GM21360 (cell line): ENCODE measurements around the gene PPP1R14C.
"Not testable (repeated sequence)": the region's sequence is repeated elsewhere in the genome, so short reads cannot be mapped to it uniquely, and the experiment has no call there.

Experiments
- ATAC-seq: cut with Tn5 transposase; IDR thresholded peaks from one replicate; pipeline ENCODE4 v1.9.1; 2021; ENCODE audit warnings: mild to moderate bottlenecking, moderate library complexity; ENCODE audit not compliant: unreplicated experiment

The PPP1R14C gene

DNA sequence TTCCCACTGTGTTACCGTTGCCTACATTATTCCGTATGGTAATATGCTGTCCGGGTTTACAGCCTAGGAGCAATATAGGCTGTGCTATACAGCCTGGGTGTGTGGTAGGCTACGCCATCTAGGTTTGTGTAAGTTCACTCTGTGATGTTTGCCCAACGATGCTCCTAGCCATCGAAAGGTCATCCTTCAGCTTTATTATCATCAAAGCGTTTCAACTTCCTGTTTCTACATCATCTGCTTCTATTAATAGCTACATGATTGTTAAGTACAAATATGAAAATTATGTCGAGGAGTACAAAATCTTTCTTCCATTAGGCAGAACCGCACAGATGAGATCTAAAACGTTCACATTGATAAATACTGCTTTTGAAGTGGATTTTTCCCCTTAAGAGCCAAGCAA, 69.9 kb downstream of the PPP1R14C start:
- ATAC-seq: no peak

DNA sequence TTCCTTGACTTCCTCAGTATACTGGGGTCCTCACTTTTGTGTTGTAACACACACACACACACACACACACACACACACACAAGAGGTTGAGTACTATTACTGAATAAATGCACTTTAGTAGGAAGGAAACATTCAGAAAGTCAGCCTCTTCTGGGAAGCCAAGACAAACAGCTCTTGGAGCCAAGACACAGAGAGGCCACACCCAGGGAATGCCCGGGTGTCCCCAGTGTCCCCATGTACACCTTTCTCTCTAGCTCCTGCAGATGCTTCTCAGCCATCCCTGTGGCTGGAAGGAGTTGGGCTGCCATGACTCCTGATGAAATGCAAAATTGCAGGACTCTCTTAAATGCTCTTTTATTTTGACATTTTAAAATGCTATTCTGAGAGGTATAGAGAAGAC, 70.5 kb downstream of the PPP1R14C start:
- ATAC-seq: no peak

DNA sequence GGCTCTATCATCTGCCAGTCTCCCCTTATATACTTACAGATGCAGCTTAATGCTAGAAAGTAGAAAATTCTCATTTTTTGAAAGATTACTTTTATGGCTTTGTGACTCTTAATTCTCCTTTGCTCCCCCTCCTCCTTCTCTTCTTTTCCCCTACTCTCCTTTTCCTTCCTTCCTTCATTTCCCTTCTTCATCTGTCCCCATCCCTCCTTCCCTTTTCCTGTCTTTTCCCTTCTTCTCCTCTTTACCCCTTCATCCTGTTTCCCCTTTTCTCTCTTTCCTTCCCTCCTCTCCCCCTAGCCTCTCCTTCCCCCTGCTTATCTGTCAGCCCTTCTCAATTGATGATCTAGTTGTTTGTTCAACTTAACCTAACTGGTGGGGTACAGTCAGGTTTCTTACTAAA, 71.5 kb downstream of the PPP1R14C start:
- no peak for ATAC-seq

DNA sequence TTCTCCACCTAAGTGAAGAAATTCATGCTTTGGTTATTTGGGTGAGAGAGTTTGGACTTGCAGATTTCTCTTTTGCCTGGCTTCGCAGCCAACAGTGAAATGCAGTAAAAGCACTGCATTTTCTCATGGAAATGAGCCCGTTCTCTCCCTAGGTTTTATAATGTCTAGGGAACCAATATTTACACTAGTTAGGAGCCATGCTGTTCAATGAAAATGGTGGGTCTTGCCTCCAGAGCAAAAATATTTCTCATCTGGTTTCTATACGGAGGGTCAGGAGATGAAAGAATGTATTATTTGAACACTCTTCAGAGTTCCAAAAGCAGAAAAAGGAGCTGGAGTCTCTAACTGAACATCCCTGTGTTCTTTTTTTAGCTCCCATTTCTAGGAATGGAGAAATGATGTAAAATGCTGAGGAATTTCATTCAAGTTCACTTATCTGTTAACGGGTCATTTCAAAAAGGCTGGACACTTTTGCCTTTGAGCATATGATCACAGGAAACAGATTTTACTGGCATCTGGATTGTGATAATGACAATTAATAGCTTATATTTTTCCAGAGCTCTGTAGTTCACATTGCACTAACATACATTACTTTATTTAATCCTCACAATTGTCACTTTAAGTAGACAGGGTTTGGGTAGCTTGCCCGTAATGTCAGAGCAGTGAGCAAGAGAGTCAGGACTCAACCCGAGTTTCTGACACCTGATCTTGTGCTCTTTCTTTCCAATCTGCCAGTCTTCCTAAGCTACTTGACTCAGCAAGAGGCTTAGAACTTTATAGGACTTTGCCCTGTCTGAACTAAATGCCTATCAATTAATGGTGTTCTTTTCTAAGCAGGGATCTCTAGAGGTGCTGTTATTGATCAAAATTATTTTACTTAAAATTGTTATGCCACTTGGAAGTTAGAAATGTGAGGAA, 78.0 kb downstream of the PPP1R14C start:
- ATAC-seq: no peak

DNA sequence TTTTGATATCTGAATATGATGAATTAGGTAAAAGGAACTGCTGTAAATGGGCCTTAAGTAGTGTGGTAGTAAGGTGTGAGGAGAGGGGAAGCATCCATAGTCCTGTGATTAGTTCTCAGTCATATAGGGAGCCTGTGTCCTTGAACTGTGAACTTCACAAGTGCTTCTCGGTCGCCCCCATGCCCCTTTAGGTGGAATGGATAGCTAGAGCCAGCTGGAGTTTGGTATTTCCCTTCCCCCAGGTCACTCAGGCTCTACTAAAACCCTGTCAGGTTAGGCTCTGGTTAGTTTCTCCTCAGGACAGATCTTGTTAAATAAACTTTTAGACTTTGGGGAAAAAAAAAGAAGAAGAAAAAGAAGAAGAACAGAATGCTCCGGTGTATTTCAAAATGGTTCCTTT, 82.0 kb downstream of the PPP1R14C start:
- ATAC-seq: no peak

DNA sequence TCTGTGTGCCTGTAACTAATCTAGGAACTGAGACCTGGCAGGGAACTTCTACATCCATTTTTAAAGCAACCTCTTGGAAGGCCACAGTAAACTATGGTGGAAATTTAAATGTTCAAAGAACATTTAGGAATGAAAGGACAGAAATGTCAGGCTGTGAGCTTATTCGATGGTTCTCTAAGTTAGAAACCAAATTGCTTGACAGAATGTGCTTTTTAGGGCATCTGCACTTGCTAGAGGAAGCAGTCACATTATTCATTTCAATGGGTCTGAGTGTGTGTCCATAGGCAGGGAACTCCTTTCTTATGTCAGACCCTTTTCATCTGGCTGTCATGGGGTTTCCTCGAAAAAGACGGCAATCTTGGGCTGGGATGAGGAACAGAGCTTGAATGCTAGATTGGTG, 84.4 kb downstream of the PPP1R14C start:
- no peak for ATAC-seq

DNA sequence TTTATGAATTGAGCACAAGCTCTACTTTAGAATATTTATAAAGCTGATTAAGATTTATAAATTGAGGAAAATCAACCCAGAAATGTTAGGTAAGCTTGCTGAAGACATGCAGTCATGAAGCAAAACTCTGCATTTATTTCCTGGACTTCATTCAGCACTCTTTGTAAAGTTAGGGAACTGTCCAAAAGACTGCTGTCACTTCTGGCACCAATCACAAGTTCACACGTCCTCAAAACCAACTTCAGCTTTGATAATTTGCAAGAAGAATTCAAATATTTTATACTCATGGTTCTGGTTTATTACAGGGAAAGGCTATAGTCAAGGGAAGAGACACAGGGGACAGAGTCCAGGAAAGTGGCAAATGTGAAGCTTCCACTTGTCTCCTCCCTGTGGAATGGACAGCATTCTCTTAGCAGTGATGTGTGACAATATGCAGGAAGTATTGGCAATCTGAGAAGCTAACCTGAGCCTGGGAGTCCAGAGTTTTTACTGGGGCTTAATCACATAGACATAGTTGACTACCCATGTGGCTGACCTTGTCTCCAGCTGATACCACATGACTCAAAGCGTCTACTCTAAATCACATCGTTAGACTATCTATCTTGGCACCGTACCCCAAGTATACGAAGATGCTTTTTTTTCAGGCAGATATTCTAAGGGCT, 85.4 kb downstream of the PPP1R14C start:
- no peak for ATAC-seq

DNA sequence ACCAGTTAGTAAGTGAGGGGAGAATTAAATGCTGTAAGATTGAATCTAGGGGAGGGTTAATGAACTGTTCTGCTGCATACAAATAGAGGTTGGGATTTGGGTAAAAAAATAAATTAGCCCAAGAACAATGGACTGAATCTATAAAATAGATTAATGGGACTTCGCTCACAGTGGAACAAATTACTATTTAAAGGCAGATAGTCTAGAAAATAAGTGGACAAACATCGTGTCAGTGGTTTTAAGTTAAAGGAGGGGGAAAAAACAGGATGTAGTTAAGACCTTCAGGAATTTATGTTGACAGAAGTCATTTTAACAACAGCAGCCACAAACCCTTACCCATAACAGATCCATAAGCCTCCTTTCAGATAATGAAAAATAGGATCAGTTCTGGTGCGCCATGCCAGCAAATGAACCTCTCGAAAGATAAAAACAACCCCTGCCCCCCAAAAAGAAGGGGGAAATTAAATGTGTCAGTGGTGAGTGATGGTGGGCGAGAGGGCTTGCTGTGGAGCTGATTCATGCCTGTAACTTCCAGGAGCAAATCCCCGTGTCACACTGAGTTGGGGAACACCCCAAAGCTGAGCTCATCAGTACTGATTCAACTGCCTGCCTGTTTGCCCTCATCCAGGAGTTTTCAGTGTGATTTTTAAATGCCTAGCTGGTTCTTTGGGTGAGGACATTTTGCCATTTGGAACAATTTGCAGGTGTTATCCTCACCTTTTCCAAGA, 86.8 kb downstream of the PPP1R14C start:
- no peak for ATAC-seq

DNA sequence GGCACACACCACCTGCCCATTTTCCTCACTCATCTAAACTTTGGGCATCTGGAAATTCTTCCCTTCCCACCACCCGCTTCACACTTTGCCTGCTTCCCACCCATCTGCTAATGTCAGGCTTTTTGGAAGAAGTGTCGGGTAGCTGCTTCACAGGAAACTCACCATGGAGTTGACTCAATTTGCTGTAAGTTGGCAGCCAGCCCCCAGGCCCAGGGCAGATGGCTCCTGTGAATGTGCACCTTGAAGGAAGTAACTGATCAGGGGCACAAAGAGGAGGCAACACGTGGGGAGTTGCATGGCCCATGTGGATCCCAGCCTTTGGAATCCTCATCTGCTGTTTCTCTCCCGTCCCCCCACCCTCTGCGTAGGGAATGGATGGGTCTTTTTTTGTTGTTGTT, 87.3 kb downstream of the PPP1R14C start:
- no peak for ATAC-seq

DNA sequence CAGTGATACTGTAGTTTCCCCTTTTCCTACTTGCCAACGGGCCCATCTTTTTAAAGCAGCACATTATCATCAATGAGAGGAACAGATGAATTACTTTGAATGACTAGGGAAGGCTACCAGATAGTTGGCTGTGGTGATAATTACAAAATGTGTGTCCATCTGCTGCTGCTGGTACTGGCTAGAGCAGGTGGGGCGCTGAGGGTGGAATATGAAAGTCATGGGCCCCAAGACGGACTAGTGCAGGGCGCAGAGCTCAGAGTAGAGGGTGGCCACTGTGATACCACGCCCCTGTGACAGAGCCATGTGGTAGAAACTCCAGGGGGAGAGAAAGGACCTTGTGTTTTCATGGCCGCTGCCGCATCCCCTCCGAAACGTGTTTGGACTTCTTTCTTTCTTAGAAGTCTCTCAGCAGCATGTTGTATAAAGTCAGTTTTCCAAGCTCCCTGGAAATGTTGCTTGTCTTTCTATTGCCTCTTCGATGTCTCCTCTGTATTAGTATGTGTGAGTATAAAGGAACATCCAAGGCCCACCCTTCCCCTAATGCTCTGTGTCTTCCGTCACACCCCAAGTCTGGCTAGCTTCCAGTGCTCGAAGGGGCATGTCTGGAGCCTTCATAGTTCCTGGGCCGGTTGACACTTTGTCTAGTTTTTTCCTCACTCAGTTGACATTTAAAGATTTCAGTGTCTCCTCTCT, 88.1 kb downstream of the PPP1R14C start:
- ATAC-seq: no peak

DNA sequence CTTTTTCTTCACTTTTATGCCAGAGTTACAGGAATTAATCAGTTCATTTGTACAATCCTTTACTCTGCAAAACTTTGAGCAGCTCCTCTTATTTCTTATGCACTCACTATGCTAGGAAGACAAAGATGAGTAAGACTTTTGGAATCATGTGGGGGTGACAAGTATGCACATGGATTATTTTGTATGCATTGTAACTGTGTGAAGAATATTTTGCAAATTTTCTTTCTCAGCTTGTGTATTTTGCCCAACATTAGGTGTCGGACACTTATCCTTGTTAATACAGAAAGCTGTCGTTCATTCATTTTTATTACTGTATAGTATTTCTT, 88.6 kb downstream of the PPP1R14C start:
- ATAC-seq: no peak

DNA sequence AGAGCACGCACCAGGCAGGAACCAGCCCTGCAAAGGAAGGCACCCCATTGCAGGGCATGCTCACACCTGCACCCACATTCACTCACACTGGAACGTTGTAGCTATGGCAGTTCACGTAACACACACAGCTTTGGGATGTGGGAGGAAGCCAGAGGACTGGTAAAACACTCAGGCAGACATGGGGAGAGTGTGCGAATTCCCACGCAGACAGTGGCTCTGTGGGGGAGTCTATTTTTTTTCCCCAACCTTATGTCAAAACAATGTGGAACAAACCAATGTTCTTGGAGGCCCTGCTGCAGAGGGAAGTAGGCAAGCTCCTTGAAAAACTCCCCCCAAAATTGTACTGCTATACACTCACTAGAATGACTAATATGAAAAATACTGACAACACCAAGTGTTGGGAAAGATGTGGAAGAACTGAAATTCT, 91.0 kb downstream of the PPP1R14C start:
- no peak for ATAC-seq

DNA sequence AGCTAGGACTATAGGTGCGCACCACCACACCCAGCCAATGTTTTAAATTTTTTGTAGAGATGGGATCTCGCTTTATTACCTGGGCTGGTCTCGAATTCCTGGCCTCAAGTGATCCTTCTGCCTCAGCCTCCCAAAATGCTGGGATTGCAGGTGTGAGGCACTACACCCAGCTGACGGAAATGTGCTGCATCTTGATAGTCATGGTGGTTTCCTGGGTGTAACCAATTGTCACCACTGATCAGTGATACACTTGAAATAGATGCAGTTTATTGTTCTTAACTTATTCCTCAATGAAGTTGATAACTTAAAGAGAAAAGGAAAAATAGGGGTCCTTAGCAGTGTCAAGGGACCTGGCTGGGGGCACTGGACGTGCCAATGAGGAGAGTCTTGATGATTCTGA, 92.4 kb downstream of the PPP1R14C start:
- no peak for ATAC-seq

DNA sequence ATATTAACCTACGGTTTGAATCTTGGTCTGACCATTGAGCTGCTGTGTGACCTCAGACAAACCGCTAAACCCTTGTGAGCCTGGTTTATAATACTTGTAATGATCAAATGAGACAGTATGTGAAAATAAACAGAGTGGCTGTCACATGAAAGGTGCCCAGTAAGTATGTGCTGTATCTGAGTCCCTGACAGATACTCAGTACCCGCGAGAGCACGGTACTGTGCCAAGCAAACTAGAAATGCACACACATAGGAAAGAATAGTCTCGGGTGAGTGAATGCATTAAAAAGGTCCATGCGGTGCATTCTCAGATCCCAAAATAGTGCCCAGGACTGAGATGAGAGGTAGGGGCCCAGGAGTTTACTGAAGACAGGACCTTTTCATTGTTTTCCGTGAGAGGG, 93.3 kb downstream of the PPP1R14C start:
- ATAC-seq: no peak

DNA sequence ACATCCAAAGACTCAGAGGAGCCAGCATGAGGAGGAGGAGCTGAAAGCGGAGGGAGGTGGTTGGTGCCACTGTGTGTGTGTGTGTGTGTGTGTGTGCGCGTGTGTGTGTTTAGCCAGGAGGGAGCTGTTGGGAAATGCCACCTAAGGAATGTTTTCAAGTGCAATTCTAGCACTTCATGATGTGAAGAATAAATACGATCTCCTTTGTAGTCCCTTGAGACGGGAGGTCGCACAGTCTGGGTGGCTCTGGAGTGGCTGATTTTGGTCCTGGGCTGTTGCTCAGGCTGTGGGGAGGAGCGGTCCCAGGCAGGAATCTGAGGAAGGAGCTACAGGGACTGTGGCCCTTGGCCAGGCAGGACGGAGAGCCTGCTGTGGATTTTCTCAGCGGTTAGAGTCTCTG, 93.7 kb downstream of the PPP1R14C start:
- ATAC-seq: no peak

DNA sequence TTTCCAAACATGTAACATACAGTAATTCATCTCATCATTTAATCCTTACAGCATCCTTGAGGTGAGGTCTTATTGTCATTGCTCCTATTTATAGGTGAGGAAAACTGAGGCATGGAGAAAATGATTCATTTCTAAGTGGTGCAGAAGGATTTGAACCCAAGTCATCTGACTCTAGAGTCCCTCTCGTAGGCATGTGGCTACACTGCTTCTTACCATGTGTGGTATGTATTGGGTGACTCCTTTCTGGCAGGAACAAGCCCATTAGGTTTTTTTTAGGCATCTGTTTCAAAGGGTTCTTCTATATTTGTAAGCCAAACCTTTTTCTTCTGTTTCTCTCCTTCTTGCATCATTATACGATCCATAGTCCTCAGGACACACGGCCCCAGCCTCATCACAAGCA, 94.8 kb downstream of the PPP1R14C start:
- ATAC-seq: no peak

DNA sequence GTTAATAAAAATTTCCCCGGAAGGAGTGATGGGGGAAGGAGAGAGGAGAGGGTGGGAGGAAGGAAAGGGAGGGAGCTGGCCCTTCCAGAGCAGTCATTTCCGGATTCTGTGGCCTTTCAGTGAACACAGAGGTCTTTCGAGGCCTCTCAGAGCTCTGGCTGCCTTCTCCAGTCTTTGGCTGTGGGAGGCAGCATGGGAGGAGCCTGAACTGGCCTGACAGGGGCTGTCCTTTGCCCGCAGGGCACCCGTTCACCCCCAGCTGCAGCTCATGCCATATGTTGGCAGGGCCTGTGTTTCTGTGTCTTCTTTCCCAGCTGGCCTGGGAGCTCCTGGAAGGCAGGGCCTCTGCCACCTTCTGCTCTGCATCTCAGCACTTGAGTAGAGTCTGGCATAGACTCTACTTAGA, 95.5 kb downstream of the PPP1R14C start:
- no peak for ATAC-seq

DNA sequence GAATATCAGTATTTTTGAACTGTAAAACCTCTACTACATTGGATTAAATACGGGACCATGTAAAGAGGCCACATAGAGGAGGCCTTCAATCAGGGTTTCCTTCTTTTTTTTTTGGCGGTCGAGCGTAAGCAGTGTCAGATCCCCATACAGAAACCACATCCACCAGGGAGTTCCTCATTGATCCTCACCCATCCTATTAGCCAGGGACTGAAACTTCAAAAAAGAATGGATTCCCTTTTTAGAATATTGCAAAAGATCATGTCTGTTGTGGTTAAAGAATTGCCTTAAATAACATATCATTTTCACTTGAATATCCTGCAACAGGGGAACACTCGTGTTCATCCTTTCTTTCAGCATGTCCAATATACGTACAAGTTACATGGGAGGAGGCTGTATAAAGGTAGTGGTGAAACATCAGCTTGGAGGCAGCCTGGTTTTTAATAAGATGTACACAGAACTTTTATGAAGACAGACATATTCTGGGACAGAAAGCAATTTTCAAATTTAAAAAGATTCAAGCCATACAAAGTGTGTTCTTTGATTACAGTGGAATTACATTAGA, 96.1 kb downstream of the PPP1R14C start:
- no peak for ATAC-seq

DNA sequence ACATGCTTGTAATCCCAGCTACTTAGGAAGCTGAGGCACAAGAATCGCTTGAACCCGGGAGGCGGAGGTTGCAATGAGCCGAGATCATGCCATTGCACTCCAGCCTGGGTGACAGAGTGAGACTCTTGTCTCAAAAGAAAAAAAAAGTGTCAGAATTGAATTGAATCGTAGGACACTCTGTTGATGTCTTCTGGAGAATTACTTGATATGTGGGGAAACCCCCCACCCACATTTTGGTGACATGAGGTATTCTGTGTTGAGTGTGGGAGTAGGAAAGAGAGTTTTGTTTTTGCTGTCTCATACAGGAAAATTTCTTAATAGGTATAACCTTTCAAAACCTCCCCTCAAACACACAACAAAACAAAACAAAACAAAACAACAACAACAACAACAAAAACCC, 98.9 kb downstream of the PPP1R14C start:
- ATAC-seq: not testable (repeated sequence)

DNA sequence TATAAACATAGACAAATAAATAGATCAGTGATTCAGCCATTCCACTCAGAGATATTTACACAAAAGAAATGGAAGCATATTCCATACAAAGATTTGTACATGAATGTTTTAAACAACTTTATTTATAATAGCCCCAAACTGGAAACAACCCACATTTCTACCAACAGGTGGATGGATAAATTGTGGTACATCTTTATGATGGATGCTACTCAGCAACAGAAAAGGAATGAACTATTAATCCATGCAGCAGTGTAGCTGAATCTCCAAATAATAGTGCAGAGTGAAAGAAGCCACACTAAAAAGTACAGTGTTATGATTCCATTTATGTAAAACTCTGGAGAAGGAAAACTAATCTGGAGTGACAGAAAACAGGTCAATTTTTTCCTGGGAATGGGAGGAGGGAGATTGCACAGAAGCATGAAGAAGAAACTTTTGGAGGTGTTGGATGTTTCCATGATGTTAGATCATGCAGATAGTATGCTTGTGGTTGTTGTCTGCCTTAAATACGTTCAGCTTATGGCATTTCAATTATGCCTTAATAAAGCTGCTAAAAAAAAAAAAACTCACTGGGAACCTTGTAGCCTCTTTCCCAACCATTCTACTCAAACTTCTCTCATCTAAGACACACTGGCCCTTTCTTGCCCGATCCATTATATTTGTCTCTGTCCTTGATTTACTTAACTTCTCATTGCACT, 100.9 kb downstream of the PPP1R14C start:
- no peak for ATAC-seq
